GM18517 (cell line): ENCODE measurements around the gene COMMD9.

Experiments
- ATAC-seq: cut with Tn5 transposase; IDR thresholded peaks from one replicate; pipeline ENCODE4 v1.9.1; 2021; ENCODE audit warnings: mild to moderate bottlenecking, moderate library complexity; ENCODE audit not compliant: unreplicated experiment

The COMMD9 gene

DNA sequence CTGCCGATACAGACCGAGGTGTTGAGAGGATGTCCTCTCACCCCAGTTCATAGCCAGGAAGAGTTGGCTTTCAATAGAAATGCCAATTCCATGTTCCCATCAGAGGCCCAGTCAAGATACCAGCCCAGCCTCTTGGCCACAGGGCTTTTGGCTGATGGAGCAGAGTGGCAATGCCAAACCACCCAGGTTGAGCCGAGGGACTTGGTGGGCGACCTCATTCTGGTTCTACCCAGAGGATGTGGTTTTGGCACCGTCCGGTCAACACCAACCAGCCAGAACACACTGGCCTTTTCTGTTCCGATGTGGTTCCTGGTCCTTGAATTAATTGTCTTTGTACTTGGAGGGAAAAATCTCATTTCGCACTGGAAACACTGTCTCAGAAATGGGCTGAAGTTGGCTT lies 60.5 kb downstream of the COMMD9 start:
- ATAC-seq, result no peak

DNA sequence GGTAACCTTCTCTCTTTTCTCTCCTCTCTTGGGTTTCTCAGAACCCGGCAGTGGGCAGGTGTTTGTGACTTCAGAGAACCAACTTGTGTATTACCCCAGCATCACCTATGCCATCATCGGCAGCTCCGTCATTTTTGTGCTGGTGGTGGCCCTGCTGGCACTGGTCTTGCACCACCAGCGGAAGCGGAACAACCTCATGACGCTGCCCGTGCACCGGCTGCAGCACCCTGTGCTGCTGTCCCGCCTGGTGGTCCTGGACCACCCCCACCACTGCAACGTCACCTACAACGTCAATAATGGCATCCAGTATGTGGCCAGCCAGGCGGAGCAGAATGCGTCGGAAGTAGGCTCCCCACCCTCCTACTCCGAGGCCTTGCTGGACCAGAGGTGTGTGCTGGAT lies 62.2 kb downstream of the COMMD9 start:
- no peak for ATAC-seq

DNA sequence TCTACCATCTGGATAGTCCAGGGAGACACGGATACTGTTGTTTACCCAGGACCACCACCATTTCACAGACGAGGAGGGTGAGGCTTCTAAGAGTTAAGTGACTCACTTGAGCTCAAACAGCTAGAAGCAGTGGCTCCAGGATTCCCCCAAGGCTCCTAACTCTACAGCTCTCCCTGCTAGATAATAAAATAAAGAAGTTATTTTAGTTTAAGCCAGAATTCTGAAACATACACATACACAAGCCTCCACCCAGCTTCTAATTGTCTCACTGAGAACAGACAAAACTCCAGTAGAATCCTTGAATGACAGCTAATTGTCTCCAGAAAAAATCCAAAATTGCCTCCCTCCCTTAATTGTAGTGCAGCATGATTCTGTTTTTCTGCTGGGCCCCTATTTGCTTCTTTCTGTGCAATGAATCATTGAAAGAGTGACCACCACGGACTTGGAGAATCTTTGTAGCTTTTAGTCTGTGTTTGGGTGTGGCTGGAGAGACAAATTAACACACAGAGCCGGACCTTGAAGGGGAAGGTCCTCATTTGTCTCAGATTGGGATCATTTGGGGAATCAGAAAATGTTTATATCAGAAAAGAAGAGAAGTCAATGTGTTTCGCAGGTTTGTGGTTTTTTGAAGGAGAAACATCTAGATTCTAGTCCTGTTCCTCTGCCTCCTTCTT lies 64.9 kb downstream of the COMMD9 start:
- ATAC-seq, result no peak

DNA sequence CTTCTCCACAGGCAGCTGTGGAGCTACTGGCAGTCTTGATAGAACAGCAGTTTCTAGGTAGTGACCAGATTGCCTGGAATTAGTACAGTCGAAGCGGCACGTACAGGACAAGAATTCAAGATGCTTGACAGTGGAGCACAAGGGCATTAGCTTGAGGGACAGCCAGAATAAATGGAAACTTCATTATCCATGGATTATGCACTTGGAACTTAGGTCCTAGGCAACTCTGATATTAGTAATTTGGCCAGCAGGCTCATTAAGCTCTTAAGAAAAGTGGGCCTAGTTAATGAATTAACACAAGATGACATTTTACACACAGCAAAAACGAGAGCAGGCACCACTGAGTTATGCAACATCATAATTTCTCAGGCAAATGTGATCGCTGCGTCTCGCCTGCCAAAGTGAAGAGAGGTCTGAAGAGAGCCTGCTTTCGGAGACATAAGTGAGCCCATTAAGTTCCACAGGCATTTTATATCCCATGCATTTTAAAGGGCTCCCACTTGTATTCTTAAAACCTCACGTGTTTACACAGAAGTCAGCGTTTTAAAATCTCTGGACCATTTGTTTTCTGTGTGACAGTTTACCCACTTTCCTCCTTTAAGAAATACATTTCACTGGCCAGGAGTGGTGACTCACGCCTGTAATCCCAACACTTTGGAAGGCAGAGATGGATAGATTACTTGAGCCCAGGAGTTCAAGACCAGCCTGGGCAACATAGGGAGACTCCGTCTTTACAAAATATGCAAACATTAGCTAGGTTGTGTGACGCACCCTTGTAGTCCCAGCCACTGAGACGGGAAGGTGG lies 66.2 kb downstream of the COMMD9 start:
- no peak for ATAC-seq
